ACC112 (cell line): ENCODE measurements around the gene TBC1D21.

ENCODE experiments used
- H2AFZ ChIP-seq: fragments of 200-600 bp; sonication (generic); one replicate; pipeline ENCODE4 v1.6.0; 2017; ENCODE audit warnings: antibody characterized with exemption, low read length; ENCODE audit not compliant: unreplicated experiment
- H3K27ac ChIP-seq: fragments of 200-600 bp; sonication (generic); 2 replicates; pipeline ENCODE4 v1.5.1; 2014; ENCODE audit warnings: low read depth, mild to moderate bottlenecking, antibody characterized with exemption, low read length, moderate library complexity
- H3K27me3 ChIP-seq: fragments of 200-600 bp; sonication (generic); 2 replicates; pipeline ENCODE4 v1.6.1; 2014; ENCODE audit warnings: mild to moderate bottlenecking, antibody characterized with exemption, low read length, moderate library complexity, mixed read lengths; ENCODE audit not compliant: insufficient read depth
- H3K36me3 ChIP-seq: fragments of 200-600 bp; sonication (generic); 2 replicates; pipeline ENCODE4 v1.6.1; 2016; ENCODE audit warnings: mild to moderate bottlenecking, antibody characterized with exemption, low read length, moderate library complexity, mixed read lengths; ENCODE audit not compliant: insufficient read depth
- H3K4me1 ChIP-seq: fragments of 200-600 bp; sonication (generic); one replicate; pipeline ENCODE4 v1.6.1; 2016; ENCODE audit warnings: low read length, mixed read lengths; ENCODE audit not compliant: insufficient read depth, unreplicated experiment, control insufficient read depth
- H3K4me3 ChIP-seq: fragments of 200-600 bp; sonication (generic); 2 replicates; pipeline ENCODE4 v1.5.1; 2014; ENCODE audit warnings: mild to moderate bottlenecking, low read depth, low read length
- H3K79me2 ChIP-seq: fragments of 200-600 bp; sonication (generic); one replicate; pipeline ENCODE4 v1.6.0; 2016; ENCODE audit warnings: low read length; ENCODE audit not compliant: control insufficient read depth, unreplicated experiment, insufficient read depth

TBC1D21 gene

DNA sequence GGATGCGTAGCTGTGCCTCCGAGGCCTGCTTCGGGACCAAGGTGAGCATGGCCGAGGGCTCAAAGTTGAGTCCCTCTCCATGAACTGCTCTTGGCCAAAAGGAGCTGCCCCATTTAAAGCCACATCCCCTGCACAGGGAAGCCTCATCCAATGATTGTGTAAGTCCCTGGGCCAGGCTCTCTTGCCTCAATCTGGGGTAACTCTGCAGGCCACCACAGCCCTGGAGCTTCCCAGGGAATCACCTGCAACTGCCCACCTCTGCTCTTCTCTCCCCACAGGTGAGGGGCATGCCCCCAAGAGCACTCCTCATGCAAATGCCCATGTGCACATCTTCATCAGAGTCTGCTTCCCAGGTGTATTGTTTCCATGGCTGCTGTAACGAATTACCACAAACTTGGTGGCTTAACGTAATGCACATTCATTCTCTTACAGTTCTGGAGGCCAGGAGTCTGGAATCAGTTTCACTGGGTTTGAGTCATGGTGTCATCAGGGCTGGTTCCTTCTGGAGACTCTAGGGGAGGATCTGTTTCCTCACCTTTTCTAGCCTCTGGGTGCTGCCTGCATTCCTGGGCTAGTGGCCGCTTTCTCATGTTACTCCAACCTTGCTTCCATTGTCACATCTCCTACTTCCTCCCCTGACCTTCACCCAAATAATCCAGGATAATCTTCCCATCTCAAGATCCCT is 27.9 kb downstream of the TBC1D21 start:
- no peak overlapping the region for H3K4me3 ChIP-seq
- H3K36me3 ChIP-seq: no peaks in the 10 kb centered on the region
- no peak overlapping the region for H3K27ac ChIP-seq
- no peaks in the 10 kb centered on the region for H3K79me2 ChIP-seq
- H3K27me3 ChIP-seq: no peaks in the 10 kb centered on the region
- H3K4me1 ChIP-seq: peaks cover 22% of the 10 kb centered on the region
- H2AFZ ChIP-seq: no peak overlapping the region

DNA sequence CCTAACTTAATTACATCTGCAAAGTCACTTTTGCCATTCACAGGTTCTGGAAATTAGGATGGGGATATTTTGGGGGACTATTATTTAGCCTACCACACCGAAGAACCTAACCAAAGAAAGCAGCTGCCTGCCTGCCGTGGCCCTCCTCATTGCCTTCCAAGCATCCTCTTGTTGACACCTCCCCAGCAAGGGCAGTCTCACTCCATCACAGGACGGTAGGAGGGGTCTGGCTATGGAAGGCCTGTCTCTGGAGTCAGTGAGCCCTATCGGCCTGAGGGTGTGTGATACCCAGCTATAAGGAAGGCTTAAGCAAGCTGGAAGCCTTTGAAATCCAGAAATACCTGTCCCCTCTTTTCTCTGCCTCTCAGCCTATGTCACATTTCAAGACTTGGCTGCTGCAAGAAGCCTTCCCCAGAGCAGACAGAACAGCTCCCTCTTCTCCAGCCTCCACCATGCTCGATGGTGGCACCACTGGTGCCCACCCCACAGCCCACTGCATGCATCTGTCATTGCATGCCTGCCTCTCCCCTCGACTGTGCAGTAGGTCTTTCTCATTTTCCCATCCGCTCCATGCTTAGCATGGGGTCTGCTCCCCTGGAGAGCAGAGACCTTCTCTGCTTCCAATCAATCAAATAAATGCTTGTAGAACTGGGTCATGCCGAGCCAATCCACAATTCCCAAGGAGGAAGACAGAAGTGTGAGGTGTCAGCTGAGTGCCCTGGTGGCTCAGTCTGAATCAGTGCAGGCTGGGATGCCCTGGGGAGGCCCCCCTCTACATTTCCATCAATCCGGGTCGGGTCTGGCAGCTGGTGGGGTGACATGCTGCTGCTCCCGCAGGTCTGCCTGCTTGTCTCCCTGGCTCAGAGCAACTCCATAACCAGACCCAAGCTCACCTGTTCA is 29.0 kb downstream of the TBC1D21 start:
- H3K79me2 ChIP-seq: no peaks in the 10 kb centered on the region
- no peak overlapping the region for H3K27ac ChIP-seq
- no peak overlapping the region for H2AFZ ChIP-seq
- no peaks in the 10 kb centered on the region for H3K36me3 ChIP-seq
- no peaks in the 10 kb centered on the region for H3K27me3 ChIP-seq
- H3K4me1 ChIP-seq: peaks cover 24% of the 10 kb centered on the region
- H3K4me3 ChIP-seq: no peak overlapping the region

DNA sequence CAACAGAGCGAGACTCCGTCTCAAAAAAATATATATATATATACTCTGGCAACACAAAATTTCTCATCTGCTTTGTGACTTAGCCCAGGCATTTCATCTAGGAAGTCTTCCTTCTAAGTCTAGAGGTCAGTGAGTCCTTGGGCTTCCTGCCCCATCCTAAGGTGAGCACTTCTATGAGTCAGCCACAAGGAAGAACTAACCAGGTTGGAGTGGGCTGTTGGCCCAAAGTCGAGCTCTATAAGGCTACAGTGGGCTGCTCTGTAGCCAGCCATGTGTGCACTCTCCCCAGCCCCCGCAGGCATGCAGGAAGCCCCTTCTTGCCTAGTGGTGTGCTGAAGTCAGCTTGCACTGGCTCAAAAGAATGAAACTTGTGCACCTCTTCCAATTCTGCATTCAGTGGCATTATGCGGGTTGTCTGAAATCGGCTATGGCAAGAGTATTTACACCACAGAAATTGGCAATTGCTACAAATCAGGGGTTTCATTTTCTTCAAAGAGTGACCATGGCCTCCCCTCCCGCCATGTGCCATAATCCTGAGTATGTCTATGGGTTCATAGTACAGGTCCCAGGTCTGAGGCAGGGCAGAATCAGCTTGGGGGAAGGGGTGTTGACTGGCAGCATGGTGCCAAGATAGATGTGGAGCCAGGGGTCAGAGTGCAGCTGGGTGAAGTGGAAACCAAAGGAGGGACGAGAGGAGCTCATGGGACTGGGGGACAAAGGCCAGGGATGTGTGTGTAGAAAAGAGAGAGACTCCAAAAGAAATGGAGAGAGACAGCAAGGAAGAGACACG is 30.9 kb downstream of the TBC1D21 start:
- Histone ChIP-seq H3K79me2 (no peaks in the 10 kb centered on the region), H3K4me1 (peaks cover 15% of the 10 kb centered on the region), H3K36me3 (no peaks in the 10 kb centered on the region), H3K27ac (no peak overlapping the region), H3K4me3 (no peak overlapping the region), H2AFZ (no peak overlapping the region), H3K27me3 (no peaks in the 10 kb centered on the region)

DNA sequence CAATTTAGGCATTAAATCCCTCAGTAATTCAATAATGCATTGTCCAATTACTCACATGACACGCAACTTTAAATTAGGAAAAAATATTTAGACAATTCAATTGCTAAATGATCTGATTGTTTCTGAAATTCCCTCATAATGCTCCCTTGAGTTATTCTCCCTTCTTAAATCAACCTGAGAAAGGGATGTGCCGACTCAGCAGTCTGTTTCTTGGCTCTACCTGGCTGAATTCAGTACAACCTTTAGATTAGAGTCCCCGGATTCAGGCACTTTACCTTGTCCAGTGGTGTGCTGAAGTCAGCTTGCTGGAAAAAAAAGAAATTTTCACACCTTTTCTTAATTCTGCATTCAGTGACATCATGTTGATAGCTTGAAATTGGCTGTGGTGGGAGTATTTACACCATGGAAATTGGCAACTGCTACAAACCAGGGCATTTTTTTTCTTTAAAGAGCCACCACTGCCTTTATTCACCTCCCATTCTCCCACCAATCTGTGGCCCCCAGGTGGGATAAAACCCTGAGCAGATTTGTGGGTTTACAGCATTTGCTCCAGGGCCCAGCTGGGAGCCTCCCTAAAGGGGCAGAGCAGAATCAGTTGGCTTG is 32.0 kb downstream of the TBC1D21 start:
- Histone ChIP-seq H3K79me2 (no peaks in the 10 kb centered on the region), H3K27me3 (no peaks in the 10 kb centered on the region), H2AFZ (no peak overlapping the region), H3K4me1 (peaks cover 9% of the 10 kb centered on the region), H3K4me3 (no peak overlapping the region), H3K36me3 (no peaks in the 10 kb centered on the region), H3K27ac (no peak overlapping the region)

DNA sequence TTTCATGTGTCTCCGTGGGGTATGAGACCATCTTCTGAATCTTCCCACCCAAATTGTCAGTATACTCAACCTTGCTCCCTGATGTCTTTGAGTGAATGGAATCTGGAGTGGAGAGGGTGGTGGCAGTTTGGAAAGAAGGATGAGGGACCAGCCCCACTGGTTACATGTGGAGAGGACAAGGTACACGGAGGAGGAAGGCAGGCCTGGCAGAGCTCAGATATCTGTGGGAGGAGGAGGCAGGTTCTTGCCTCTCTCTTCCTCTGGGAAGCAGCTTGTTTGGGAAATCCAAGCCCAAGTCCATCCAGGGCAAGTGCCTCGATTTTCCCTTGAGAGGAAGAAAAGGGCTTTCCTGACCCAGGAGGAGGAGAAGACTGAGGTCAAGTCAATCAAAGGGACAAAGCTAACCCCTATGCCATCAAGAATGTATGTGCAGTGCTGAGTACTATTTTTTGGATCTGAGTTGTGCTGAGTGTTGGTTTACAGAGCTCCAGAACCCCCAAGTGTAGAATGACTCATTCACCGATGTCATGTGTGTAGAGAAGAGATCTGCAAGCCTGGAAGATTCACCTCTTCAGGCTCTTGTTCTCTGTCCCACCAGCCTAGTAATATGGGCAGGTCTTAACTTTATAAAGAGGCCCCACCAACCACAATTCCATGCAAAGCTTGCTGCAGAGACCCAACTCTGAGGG is 33.1 kb downstream of the TBC1D21 start:
- Histone ChIP-seq H3K27ac (no peak overlapping the region), H2AFZ (no peak overlapping the region), H3K4me1 (peaks cover 7% of the 10 kb centered on the region), H3K27me3 (no peaks in the 10 kb centered on the region), H3K36me3 (no peaks in the 10 kb centered on the region), H3K4me3 (no peak overlapping the region), H3K79me2 (no peaks in the 10 kb centered on the region)

DNA sequence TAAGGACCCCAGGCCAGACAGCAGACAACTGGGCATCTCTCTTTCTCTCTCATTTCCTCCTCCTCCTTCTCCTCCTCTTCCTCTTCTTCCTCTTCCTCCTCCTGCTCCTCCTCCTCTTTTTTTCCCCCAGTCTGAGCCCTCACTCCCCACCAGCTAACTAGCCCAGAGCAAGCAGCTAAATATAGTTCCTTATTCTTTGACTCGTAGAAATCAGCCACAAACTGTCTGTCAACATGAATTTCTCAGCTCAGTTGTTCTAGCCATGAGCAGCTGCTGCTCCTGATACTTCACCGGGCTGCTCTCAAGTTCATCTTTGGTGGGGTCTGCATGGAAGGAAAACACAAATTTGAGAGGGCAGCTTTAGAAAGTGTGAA is 33.7 kb downstream of the TBC1D21 start:
- H2AFZ ChIP-seq: no peak overlapping the region
- peaks cover 7% of the 10 kb centered on the region for H3K4me1 ChIP-seq
- no peaks in the 10 kb centered on the region for H3K36me3 ChIP-seq
- H3K27me3 ChIP-seq: no peaks in the 10 kb centered on the region
- no peaks in the 10 kb centered on the region for H3K79me2 ChIP-seq
- H3K4me3 ChIP-seq: no peak overlapping the region
- no peak overlapping the region for H3K27ac ChIP-seq

DNA sequence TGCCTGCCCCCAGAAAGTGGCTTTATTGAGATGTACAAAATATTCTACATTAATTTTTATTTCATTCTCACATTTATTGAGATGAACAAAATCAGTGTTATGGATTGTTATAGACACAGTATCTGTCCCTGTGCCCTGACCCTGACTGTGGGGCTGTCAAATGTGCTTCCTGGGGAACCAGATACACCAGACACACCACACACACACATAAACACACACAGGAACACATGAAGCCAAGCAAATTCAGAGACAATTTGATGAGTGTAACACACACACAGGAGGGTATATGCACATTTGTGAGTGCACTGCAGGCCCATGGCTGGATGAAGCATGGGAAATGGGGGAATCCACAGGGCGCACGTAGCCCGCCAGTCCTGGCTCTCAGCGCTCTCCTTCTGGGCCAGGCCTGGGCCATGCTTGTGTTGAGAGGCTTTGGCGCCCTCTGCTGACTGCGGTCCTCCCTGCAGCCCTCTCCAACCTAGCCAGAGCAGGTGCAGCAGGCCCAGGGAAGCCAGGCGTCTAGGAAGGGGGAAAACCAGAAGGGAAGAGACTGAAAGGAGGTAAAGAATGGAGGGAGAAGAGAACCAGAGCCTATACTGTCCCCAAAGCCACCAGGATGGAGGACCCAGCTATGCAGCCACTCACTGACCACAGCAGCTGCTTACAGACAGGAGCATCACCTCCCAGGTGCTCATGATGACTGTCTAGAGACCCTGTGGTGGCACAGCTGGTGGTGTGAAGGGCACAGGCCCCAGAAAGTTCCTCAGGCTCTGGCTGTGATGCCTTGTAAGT is 34.9 kb downstream of the TBC1D21 start:
- H3K27me3 ChIP-seq: no peaks in the 10 kb centered on the region
- H3K4me3 ChIP-seq: no peak overlapping the region
- no peaks in the 10 kb centered on the region for H3K36me3 ChIP-seq
- no peaks in the 10 kb centered on the region for H3K79me2 ChIP-seq
- H2AFZ ChIP-seq: no peak overlapping the region
- H3K27ac ChIP-seq: no peak overlapping the region
- peaks cover 7% of the 10 kb centered on the region for H3K4me1 ChIP-seq

DNA sequence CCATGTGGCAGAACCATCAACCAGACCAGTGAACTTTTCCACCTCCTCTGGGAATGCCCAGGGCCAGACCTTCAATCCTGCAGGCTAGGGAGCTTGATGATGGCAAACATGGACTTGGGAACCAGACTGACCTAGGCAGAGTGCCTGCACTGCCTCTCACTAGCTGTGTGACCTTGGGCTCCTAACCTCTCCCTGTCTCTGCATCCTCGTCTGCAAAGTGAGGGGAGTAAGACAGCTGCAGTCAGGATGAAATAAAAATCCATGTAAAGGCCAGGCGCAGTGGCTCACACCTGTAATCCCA is 35.4 kb downstream of the TBC1D21 start:
- Histone ChIP-seq H3K79me2 (no peaks in the 10 kb centered on the region), H3K4me3 (no peak overlapping the region), H3K27me3 (no peaks in the 10 kb centered on the region), H3K36me3 (no peaks in the 10 kb centered on the region), H3K4me1 (peaks cover 7% of the 10 kb centered on the region), H3K27ac (no peak overlapping the region), H2AFZ (no peak overlapping the region)

DNA sequence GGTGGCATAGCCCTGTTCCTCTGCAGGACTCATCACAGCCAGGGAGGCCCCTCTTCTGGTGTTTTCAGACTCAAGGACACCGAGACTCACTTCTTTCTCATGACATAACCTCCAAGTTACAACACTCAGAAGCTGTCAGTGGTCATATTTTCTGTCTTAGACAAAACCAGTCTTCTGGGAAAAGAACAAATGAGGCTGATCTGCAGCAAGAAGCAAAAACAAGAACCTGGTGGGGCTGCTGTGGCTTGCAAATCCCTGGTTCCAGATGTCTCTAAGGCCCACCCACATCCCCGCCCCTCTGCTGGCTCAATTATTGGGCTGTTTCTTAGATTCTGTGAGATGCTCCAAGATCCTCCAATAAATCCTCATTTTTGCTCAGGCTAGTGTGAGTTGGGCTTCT is 36.3 kb downstream of the TBC1D21 start:
- Histone ChIP-seq H3K79me2 (no peaks in the 10 kb centered on the region), H3K27ac (no peak overlapping the region), H3K4me1 (peaks cover 7% of the 10 kb centered on the region), H2AFZ (no peak overlapping the region), H3K27me3 (no peaks in the 10 kb centered on the region), H3K4me3 (no peak overlapping the region), H3K36me3 (no peaks in the 10 kb centered on the region)
